ENCODE measurements around the gene GNAQ. TPM values are rescaled to one million over a fixed set of nuclear protein-coding genes. Genes with fewer than 3 reads are reported as not detected.
"Not testable (repeated sequence)": the region's sequence is repeated elsewhere in the genome, so short reads cannot be mapped to it uniquely, and the experiment has no call there.

GNAQ gene
- total RNA-seq, 2 donors from 2014 or later = 15.8 to 22.1 TPM

DNA sequence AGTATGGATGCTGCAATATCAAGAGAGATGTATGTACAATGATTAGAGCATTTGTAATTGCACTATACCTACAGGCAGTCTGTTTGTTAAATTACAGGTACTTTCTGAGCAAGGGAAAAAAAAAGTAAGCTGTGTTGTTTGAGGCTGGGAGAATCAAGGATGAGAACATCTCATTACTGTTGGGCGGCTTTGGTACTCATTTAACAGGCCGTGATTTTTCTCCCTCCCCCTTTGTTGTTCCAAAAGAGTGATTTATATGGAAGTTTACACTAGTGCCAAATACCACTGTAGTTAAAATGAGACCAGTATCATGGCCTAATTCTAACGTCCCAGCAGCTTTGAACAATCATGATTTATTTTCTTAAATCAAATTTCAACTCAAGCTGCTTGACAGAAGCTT, 312.3 kb downstream of the GNAQ start:
- no peak for TF ChIP-seq POLR2A (IDR thresholded peaks at IDR 0.05)
- TF ChIP-seq, protein P1, sequence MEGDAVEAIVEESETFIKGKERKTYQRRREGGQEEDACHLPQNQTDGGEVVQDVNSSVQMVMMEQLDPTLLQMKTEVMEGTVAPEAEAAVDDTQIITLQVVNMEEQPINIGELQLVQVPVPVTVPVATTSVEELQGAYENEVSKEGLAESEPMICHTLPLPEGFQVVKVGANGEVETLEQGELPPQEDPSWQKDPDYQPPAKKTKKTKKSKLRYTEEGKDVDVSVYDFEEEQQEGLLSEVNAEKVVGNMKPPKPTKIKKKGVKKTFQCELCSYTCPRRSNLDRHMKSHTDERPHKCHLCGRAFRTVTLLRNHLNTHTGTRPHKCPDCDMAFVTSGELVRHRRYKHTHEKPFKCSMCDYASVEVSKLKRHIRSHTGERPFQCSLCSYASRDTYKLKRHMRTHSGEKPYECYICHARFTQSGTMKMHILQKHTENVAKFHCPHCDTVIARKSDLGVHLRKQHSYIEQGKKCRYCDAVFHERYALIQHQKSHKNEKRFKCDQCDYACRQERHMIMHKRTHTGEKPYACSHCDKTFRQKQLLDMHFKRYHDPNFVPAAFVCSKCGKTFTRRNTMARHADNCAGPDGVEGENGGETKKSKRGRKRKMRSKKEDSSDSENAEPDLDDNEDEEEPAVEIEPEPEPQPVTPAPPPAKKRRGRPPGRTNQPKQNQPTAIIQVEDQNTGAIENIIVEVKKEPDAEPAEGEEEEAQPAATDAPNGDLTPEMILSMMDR (IDR thresholded peaks at IDR 0.05) = no peak
- Histone ChIP-seq H3K4me3 (no peak overlapping the region), H3K27me3 (no peaks in the 10 kb centered on the region), H3K9me3 (no peaks in the 10 kb centered on the region), H3K27ac (no peak overlapping the region), H3K4me1 (no peaks in the 10 kb centered on the region), H3K36me3 (replicated peaks in 1 of 2; ENCODE audit: insufficient read depth in 1 of 2, low read depth in 2 of 2) (no peaks in the 10 kb centered on the region)
- ATAC-seq = no peak
- intact Hi-C loops (cut with DNase I) = no loop called here
- DNase-seq = no peak
- WGBS, 2 donors = 56 to 68% methylated on average over 3 of the region's 3 CpGs

DNA sequence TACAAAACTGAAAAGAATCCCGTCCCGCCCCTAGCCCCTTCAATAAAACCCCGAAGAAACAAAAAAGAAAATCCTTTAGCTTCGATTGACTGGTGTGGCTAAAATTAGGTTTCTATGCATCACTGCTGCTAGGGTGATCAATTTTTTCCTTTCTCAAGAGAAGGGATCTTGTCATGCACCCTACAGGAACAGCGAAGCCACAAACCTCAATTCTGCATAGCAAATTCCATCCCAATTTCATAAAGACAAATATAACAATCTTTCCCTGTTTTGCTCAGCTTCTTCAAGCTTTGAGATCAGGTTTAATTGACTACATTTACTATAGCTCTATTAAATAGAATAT, 313.3 kb downstream of the GNAQ start:
- H3K9me3 ChIP-seq = not testable (repeated sequence)

DNA sequence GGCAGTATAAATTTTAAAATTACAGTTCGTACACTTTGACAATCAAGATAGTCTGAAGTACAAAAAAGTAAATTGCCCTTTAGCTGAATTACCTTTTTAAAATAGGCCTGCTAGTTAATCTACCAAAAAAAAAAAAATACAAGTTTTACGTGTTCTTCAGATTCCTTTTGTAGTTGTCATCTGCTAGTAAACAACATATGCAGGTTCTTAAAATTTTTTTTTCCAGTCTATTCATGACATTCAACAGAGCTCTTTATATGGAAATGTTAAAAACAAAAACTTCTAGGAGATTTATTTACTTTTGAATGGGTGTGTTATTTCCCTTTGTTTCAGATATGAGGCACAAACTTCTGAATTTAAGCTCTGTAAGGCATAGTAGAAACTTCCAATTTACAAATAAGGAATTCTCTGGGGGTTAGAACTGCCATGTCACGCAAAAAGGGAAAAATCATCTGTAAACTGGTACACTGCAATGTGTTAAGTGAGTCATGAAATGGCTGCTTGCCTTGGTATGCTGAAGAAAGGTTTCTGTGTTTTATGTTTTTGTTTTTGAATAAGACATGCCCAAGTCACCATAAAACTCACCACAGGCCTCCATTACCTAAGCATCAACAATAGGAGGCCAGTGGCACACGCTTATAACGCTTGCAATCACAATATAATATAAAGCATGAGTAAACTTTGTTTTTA, 313.9 kb downstream of the GNAQ start:
- ATAC-seq, H3K27ac ChIP-seq: not testable (repeated sequence)

More for the DNA sequence above, 313.3 kb downstream of the GNAQ start:
- H3K27ac ChIP-seq; H3K4me1 ChIP-seq; H3K27me3 ChIP-seq; ATAC-seq; DNase-seq; H3K4me3 ChIP-seq; intact Hi-C loops (cut with DNase I); H3K36me3 ChIP-seq (replicated peaks in 1 of 2; ENCODE audit: insufficient read depth in 1 of 2, low read depth in 2 of 2): not testable (repeated sequence)
- WGBS, 2 donors = 74 to 77% methylated on average over 5 of the region's 5 CpGs

DNA sequence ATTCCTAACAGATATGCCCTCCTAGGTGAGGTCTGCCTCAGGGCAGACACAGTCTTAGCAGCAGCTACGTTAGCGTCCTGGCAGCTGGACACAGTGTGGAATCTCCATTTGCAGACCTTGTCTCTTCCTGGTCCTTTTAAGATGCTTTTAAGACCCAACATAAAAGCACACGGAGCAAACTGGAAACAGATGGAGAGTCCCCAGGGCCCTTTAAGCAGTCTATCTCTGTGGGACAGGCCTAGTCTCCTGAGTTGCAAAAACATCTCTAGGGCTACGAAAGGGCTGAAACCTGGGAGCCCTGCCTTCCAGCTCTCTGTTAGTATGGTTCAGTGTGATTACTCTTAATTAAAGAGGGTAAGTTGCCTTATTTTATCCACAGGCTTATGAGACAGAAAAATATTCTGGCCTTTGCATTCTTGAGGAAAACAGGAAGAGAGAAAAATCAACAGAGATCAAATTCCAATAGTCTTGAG, 317.5 kb downstream of the GNAQ start:
- Histone ChIP-seq H3K4me3 (no peak overlapping the region), H3K4me1 (no peaks in the 10 kb centered on the region), H3K9me3 (no peaks in the 10 kb centered on the region), H3K36me3 (replicated peaks in 1 of 2; ENCODE audit: insufficient read depth in 1 of 2, low read depth in 2 of 2) (no peaks in the 10 kb centered on the region), H3K27me3 (no peaks in the 10 kb centered on the region), H3K27ac (no peak overlapping the region)
- no peak for ATAC-seq
- WGBS, 2 donors = 82 to 93% methylated on average over 4 of the region's 4 CpGs
- TF ChIP-seq POLR2A (IDR thresholded peaks at IDR 0.05) = no peak
- TF ChIP-seq, protein P1 (IDR thresholded peaks at IDR 0.05) = no peak
- no peak for DNase-seq
- intact Hi-C loops (cut with DNase I) = no loop called here

More for the DNA sequence above, 313.9 kb downstream of the GNAQ start:
- H3K27me3 ChIP-seq; H3K9me3 ChIP-seq; H3K36me3 ChIP-seq (replicated peaks in 1 of 2; ENCODE audit: insufficient read depth in 1 of 2, low read depth in 2 of 2); DNase-seq; H3K4me1 ChIP-seq; intact Hi-C loops (cut with DNase I); H3K4me3 ChIP-seq: not testable (repeated sequence)
- WGBS, 2 donors = 94 to 95% methylated on average over 5 of the region's 5 CpGs

DNA sequence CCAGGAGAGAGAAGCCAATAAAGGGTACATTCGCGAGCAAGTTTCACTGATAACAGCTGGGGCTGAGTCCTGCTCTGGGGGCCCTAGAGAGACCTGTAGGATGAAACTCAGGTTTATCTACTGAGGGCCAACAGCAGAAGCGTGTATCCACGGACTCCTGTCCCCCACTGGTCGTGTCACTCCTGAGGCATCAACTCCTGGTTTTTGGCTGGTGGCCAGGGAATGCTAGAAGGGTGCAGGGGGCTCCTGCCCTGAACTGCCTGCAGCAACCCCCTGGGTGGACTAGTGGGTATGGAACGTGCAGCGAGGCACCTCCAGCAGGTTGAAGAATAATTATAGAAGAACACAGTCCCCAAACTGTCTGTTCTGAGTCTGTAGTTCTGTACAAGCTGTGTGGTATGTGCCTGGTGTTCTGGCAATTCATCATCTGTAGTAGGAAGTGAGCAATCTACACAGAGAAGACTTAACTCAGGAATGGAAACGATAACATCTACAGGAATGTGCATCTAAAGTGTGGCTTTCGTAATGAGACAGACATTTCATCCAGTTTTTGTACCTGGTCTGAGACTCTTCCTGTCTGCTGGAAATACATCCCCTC, 319.0 kb downstream of the GNAQ start:
- intact Hi-C loops (cut with DNase I) = no loop called here

More for the DNA sequence above, 319.0 kb downstream of the GNAQ start:
- Histone ChIP-seq H3K27ac (no peak overlapping the region), H3K4me3 (no peak overlapping the region), H3K9me3 (no peaks in the 10 kb centered on the region), H3K4me1 (no peaks in the 10 kb centered on the region), H3K27me3 (no peaks in the 10 kb centered on the region), H3K36me3 (replicated peaks in 1 of 2; ENCODE audit: insufficient read depth in 1 of 2, low read depth in 2 of 2) (no peaks in the 10 kb centered on the region)
- ATAC-seq (no peak), DNase-seq (no peak)
- no peak for TF ChIP-seq POLR2A (IDR thresholded peaks at IDR 0.05)
- TF ChIP-seq, protein P1 (IDR thresholded peaks at IDR 0.05) = no peak
- WGBS, 2 donors = 65 to 78% methylated on average over 8 to 9 of the region's 9 CpGs

All from body of pancreas (tissue), 4 donors.